Measurements from ENCODE around the gene EFCAB6. TPM values are rescaled to one million over a fixed set of nuclear protein-coding genes. Genes with fewer than 3 reads are reported as not detected.

The EFCAB6 gene
- total RNA-seq, 1 donor from 2014 or later: 8.6 TPM

GRCh38 chr22:43776081-43776670, 35.9 kb downstream of the EFCAB6 start:
- H3K27me3 ChIP-seq: no peaks in the 10 kb centered on the region
- no peaks in the 10 kb centered on the region for H3K4me1 ChIP-seq
- DNase-seq (ENCODE audit: low spot score in 2 of 2): no peak
- no peaks in the 10 kb centered on the region for H3K9me3 ChIP-seq
- no peak overlapping the region for H3K4me3 ChIP-seq
- intact Hi-C loops (cut with DNase I): no loop called here
- no peaks in the 10 kb centered on the region for H3K36me3 ChIP-seq
- no peak overlapping the region for H3K27ac ChIP-seq
- TF ChIP-seq CTCF (IDR thresholded peaks at IDR 0.05): no peak

GRCh38 chr22:43774318-43774915, 37.7 kb downstream of the EFCAB6 start:
- intact Hi-C loops (cut with DNase I): no loop called here
- DNase-seq (ENCODE audit: low spot score in 2 of 2): no peak
- Histone ChIP-seq H3K27me3 (no peaks in the 10 kb centered on the region), H3K4me1 (no peaks in the 10 kb centered on the region), H3K27ac (no peak overlapping the region), H3K4me3 (no peak overlapping the region), H3K9me3 (no peaks in the 10 kb centered on the region), H3K36me3 (no peaks in the 10 kb centered on the region)
- no peak for TF ChIP-seq CTCF (IDR thresholded peaks at IDR 0.05)

GRCh38 chr22:43772831-43773230, 39.3 kb downstream of the EFCAB6 start:
- Histone ChIP-seq H3K9me3 (no peaks in the 10 kb centered on the region), H3K27me3 (no peaks in the 10 kb centered on the region), H3K27ac (no peak overlapping the region), H3K4me3 (no peak overlapping the region), H3K4me1 (no peaks in the 10 kb centered on the region), H3K36me3 (no peaks in the 10 kb centered on the region)
- TF ChIP-seq CTCF (IDR thresholded peaks at IDR 0.05): no peak
- DNase-seq (ENCODE audit: low spot score in 2 of 2): no peak
- intact Hi-C loops (cut with DNase I): no loop called here

- H3K4me3 ChIP-seq: no peak overlapping the region
- no peaks in the 10 kb centered on the region for H3K27me3 ChIP-seq
- no peaks in the 10 kb centered on the region for H3K36me3 ChIP-seq
- H3K4me1 ChIP-seq: no peaks in the 10 kb centered on the region
- no peak for DNase-seq (ENCODE audit: low spot score in 2 of 2)
- H3K9me3 ChIP-seq: no peaks in the 10 kb centered on the region
- TF ChIP-seq CTCF (IDR thresholded peaks at IDR 0.05): no peak
- intact Hi-C loops (cut with DNase I): no loop called here
- no peak overlapping the region for H3K27ac ChIP-seq
These were observed 56.7 kb downstream of the EFCAB6 start for GRCh38 chr22:43755452-43755851.

GRCh38 chr22:43755011-43755410, 57.1 kb downstream of the EFCAB6 start:
- H3K4me1 ChIP-seq: no peaks in the 10 kb centered on the region
- no peak for TF ChIP-seq CTCF (IDR thresholded peaks at IDR 0.05)
- no peaks in the 10 kb centered on the region for H3K27me3 ChIP-seq
- H3K27ac ChIP-seq: no peak overlapping the region
- no peak for DNase-seq (ENCODE audit: low spot score in 2 of 2)
- H3K36me3 ChIP-seq: no peaks in the 10 kb centered on the region
- H3K4me3 ChIP-seq: no peak overlapping the region
- intact Hi-C loops (cut with DNase I): no loop called here
- H3K9me3 ChIP-seq: no peaks in the 10 kb centered on the region
